AG04450 (cell line): ENCODE data around the gene SLC27A5. TPM values are rescaled to one million over a fixed set of nuclear protein-coding genes. Genes with fewer than 3 reads are reported as not detected.

Experiments
- CTCF ChIA-PET: fragments of 300-600, 350-600 bp; formaldehyde crosslinking; extraction: SDS; loops from one replicate; lab custom pipeline; 2022; ENCODE audit warnings: antibody characterized with exemption, inconsistent platforms; lab: Charles Lee
- POLR2A ChIA-PET: fragments of 350-600 bp; formaldehyde crosslinking; extraction: SDS; loops from one replicate; lab custom pipeline; 2021; ENCODE audit warnings: antibody characterized with exemption, inconsistent platforms; lab: Yijun Ruan, JAX
- DNase-seq: peaks from one replicate; pipeline ENCODE4 v3.0.0-alpha.2; 2011; ENCODE audit warnings: low read depth, low spot score
- H3K27ac ChIP-seq: one replicate; pipeline ENCODE4 v1.5.1; 2012; ENCODE audit warnings: low read depth, low read length, control low read depth
- H3K27me3 ChIP-seq: one replicate; pipeline ENCODE4 v1.6.0; 2012; ENCODE audit warnings: low read length; ENCODE audit not compliant: control insufficient read depth, insufficient read depth
- H3K4me3 ChIP-seq: 2 replicates; pipeline ENCODE4 v1.5.1; 2011; ENCODE audit warnings: mild to moderate bottlenecking, low read depth, low read length, control low read depth
- H3K9me3 ChIP-seq: 2 replicates; pipeline ENCODE4 v1.5.1; 2012; ENCODE audit warnings: low read length; ENCODE audit not compliant: control insufficient read depth, insufficient read depth
- CTCF ChIP-seq: IDR thresholded peaks from 2 replicates; pipeline ENCODE4 v1.5.1; 2011; ENCODE audit warnings: low read depth, low read length, control low read depth, inconsistent platforms
- polyA plus RNA-seq: library from polyadenylated mRNA; depleted of rRNA; stranded (reverse); fragments of >200 nt; gene quantifications from 2 replicates; pipeline ENCODE4 v1.2.3, GENCODE V29; 2011

SLC27A5 gene
- polyA plus RNA-seq, 1 experiment = 7.4 TPM

DNA sequence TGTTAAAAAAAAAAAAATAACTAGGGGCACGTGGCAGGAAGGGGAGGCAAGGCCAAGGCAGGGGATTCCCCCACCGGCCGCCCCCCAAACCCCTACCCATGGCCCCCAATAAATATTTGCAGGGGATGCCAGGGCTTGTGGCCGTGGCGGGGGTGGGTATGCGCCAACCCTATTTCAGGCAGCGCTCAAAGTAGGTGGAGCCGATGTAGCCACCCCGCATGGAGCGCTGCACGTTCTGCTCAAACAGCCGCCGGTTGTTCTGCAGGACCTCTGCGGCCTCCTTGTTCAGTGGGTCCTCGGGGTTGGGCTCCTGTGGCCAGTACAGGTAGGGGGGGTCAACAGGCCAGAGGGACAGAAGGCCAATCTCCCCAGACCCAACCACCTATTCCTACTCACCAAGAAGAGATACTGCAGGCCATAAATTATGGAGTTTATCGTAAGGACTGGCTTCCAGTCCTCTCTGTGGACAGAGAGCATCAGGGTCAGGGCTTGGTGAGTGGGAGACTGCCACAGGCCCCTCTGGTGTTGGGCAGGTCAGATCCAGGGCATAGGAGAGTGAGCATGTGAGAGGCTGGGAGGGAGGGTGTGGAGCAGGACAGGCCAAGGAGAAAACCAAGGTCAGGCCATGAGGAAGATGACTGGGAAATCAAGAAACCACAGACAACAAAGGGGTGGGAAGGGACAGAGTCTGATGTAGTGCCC, 44.3 kb upstream of the SLC27A5 start:
- Histone ChIP-seq H3K27ac (no peak overlapping the region), H3K27me3 (no peaks in the 10 kb centered on the region), H3K9me3 (no peaks in the 10 kb centered on the region; the same call in 1 of the 2 replicates), H3K4me3 (peak overlapping the region; percentile 95)
- POLR2A ChIA-PET = interaction anchor here (1.8 to 3.8 kb wide), 3 partner anchors 12 to 36 kb away, joined by 11 to 47 read pairs (median 30); partner anchors contain the start of genes TRIM28 and ZBTB45
- TF ChIP-seq CTCF = no peak
- DNase-seq = no peak
- CTCF ChIA-PET = interaction anchor here (1.5 to 3.4 kb wide), 2 partner anchors 25 to 37 kb away, joined by 5 to 18 read pairs; partner anchors contain the start of gene ZBTB45

GRCh38 chr19:58555369-58555885, 43.6 kb upstream of the SLC27A5 start:
- no peaks in the 10 kb centered on the region; the same call in 1 of the 2 replicates for H3K9me3 ChIP-seq
- ChIA-PET POLR2A (interaction anchor here (1.0 to 3.8 kb wide), 5 partner anchors 9 to 199 kb away, joined by 3 to 47 read pairs (median 11); partner anchors contain the start of genes TRIM28 and ZBTB45), CTCF (interaction anchor here (0.7 to 3.4 kb wide), 3 partner anchors 25 to 41 kb away, joined by 3 to 18 read pairs (median 5); partner anchors contain the start of gene ZBTB45)
- no peaks in the 10 kb centered on the region for H3K27me3 ChIP-seq
- H3K27ac ChIP-seq = peak overlapping the region; percentile 91
- TF ChIP-seq CTCF = no peak
- peak overlapping the region; percentile 87 for H3K4me3 ChIP-seq
- DNase-seq = no peak

- Histone ChIP-seq H3K9me3 (no peaks in the 10 kb centered on the region; the same call in 1 of the 2 replicates), H3K4me3 (peak within 1 kb of the TSS; percentile 87), H3K27ac (peak within 1 kb of the TSS; percentile 91), H3K27me3 (no peaks in the 10 kb centered on the region)
- peak; percentile 90 for DNase-seq
- CTCF ChIA-PET = interaction anchor here (0.7 to 3.4 kb wide), 3 partner anchors 26 to 41 kb away, joined by 3 to 18 read pairs (median 5); partner anchors contain the start of gene ZBTB45
- POLR2A ChIA-PET = interaction anchor here (0.9 to 3.8 kb wide), 6 partner anchors 8 to 198 kb away, joined by 3 to 47 read pairs (median 8); partner anchors contain the start of genes TRIM28 and ZBTB45
- TF ChIP-seq CTCF = no peak
These were observed 42.9 kb upstream of the SLC27A5 start, which contains the start of gene CHMP2A for GRCh38 chr19:58554494-58555368. TSS of gene CHMP2A (minus strand) at chr19:58555105. CDS start at chr19:58554212, 893 bp downstream.

DNA sequence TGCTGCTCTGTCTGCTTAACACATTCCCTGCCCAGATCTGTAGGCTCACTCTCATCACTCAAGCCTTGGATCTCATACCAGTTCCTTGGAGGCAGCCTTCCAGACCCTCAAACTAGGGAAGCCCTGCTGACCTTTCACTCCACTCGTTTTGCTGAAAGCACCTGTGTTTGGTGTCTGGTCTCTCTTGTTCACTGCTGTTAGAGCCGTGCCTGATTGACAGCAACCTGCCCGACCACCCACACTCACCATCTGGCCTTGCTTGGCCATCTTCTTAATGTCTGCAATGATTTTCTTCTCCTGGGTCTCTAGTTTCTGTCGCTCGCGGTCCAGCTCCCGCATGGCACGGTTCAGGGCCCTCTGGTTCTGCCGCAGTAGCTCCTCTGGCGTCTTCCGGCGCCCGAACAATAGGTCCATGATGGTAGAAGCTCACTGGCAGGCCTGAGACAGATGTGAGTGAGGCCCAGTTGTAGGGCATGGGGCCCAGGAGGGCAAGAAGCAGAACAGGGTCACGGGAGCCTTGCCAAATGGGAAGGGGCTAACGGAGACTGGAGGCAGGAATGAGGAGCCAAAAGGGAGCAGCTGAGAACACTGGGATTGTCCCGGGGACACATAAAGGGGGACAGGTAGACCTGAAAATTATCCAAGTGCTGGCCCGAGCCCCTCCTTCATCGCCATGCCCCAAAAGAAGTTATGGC, 42.2 kb upstream of the SLC27A5 start:
- POLR2A ChIA-PET = interaction anchor here (0.8 to 3.8 kb wide), 6 partner anchors 8 to 197 kb away, joined by 3 to 47 read pairs (median 7); partner anchors contain the start of genes TRIM28 and ZBTB45
- H3K27me3 ChIP-seq = no peaks in the 10 kb centered on the region
- CTCF ChIA-PET = interaction anchor here (1.5 to 3.4 kb wide), 2 partner anchors 27 to 34 kb away, joined by 5 to 18 read pairs; partner anchors contain the start of gene ZBTB45

More for the DNA sequence above, 42.2 kb upstream of the SLC27A5 start:
- no peak for DNase-seq
- H3K27ac ChIP-seq = peak overlapping the region; percentile 91
- peak overlapping the region; percentile 87 for H3K4me3 ChIP-seq
- TF ChIP-seq CTCF = no peak
- H3K9me3 ChIP-seq = no peaks in the 10 kb centered on the region; the same call in 1 of the 2 replicates
